MM.1S (cell line): ENCODE data around the gene PLCB4.

Experiments used
- DNase-seq: peaks from one replicate; pipeline ENCODE4 v3.0.0-alpha.2; 2015
- H2AFZ ChIP-seq: fragments of 300-600 bp; sonication (generic); 2 replicates; pipeline ENCODE4 v1.6.0; 2016; ENCODE audit warnings: antibody characterized with exemption, low read length
- H3F3A ChIP-seq: fragments of 300-600 bp; sonication (generic); 2 replicates; pipeline ENCODE4 v1.6.1; 2016; ENCODE audit warnings: mild to moderate bottlenecking, antibody characterized with exemption, low read length, moderate library complexity, mixed read lengths; ENCODE audit not compliant: insufficient read depth
- H3K27ac ChIP-seq: fragments of 300-600 bp; sonication (generic); 2 replicates; pipeline ENCODE4 v1.5.1; 2016; ENCODE audit warnings: mild to moderate bottlenecking, low read length
- H3K27me3 ChIP-seq: fragments of 300-600 bp; sonication (generic); replicated peaks from 2 replicates; pipeline ENCODE4 v1.6.0; 2016; ENCODE audit warnings: low read length; ENCODE audit not compliant: insufficient read depth
- H3K36me3 ChIP-seq: fragments of 300-600 bp; sonication (generic); replicated peaks from 2 replicates; pipeline ENCODE4 v1.6.1; 2016; ENCODE audit warnings: mild to moderate bottlenecking, low read length, mixed read lengths; ENCODE audit not compliant: insufficient read depth
- H3K4me1 ChIP-seq: fragments of 300-600 bp; sonication (generic); 2 replicates; pipeline ENCODE4 v1.6.1; 2016; ENCODE audit warnings: low read length, mixed read lengths
- H3K4me2 ChIP-seq: fragments of 300-600 bp; sonication (generic); 2 replicates; pipeline ENCODE4 v1.6.0; 2016; ENCODE audit warnings: low read depth, low read length
- H3K4me3 ChIP-seq: fragments of 300-600 bp; sonication (generic); 2 replicates; pipeline ENCODE4 v1.5.1; 2016; ENCODE audit warnings: low read length, mixed read lengths
- H3K79me2 ChIP-seq: fragments of 300-600 bp; sonication (generic); 2 replicates; pipeline ENCODE4 v1.6.1; 2016; ENCODE audit warnings: mixed run types, low read length, mixed read lengths
- H3K9ac ChIP-seq: fragments of 300-600 bp; sonication (generic); 2 replicates; pipeline ENCODE4 v1.6.1; 2016; ENCODE audit warnings: low read length, mixed read lengths
- H3K9me2 ChIP-seq: fragments of 300-600 bp; sonication (generic); replicated peaks from 2 replicates; pipeline ENCODE4 v1.6.1; 2016; ENCODE audit warnings: mild to moderate bottlenecking, low read length, mixed read lengths; ENCODE audit not compliant: insufficient read depth
- H3K9me3 ChIP-seq: fragments of 300-600 bp; sonication (generic); replicated peaks from 2 replicates; pipeline ENCODE4 v1.6.1; 2016; ENCODE audit warnings: mild to moderate bottlenecking, low read length, mixed read lengths; ENCODE audit not compliant: insufficient read depth
- H4K20me1 ChIP-seq: fragments of 300-600 bp; sonication (generic); 2 replicates; pipeline ENCODE4 v1.6.1; 2016; ENCODE audit warnings: mild to moderate bottlenecking, low read length, moderate library complexity, mixed read lengths; ENCODE audit not compliant: insufficient read depth
- EZH2 ChIP-seq: fragments of 300-600 bp; sonication (generic); optimal IDR thresholded peaks from 2 replicates; pipeline ENCODE3; 2017; ENCODE audit warnings: low read depth, mild to moderate bottlenecking, antibody characterized with exemption, low read length, mixed read lengths
- EZH2phosphoT487 ChIP-seq: fragments of 300-600 bp; sonication (generic); IDR thresholded peaks from 2 replicates; pipeline ENCODE4 v1.6.1; 2018; ENCODE audit warnings: antibody characterized with exemption, low read length
- TF ChIP-seq, protein P1 (sequence below): fragments of 300-600 bp; sonication (generic); IDR thresholded peaks from 2 replicates; pipeline ENCODE4 v1.5.1; 2016; ENCODE audit warnings: antibody characterized with exemption, low read length, mixed read lengths

PLCB4 gene

DNA sequence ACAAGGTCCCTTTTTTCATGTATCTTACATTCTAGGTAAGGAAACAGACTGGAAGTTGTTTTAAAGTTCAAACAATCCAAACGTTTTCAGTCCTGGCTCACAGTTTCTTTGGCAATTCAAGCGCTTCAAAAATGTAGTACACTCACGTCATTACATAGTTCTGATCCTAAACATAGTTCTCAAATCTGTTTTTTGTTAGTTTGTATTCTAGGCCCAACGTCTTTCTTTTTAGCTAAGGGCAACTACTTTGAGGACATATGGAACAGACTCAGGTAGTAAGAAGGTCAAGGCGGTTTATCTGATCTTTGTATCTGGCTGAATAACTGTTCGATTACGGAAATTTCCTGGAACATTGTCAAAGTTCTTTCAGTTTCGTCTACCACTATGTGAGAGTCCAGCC, 36.9 kb upstream of the PLCB4 start:
- Histone ChIP-seq H3F3A (no peaks in the 10 kb centered on the region), H4K20me1 (no peaks in the 10 kb centered on the region), H3K79me2 (no peaks in the 10 kb centered on the region), H2AFZ (no peak overlapping the region), H3K9me3 (no peaks in the 10 kb centered on the region), H3K4me1 (no peaks in the 10 kb centered on the region), H3K27me3 (no peaks in the 10 kb centered on the region), H3K4me2 (no peak overlapping the region), H3K9ac (no peak overlapping the region), H3K27ac (no peak overlapping the region), H3K4me3 (no peak overlapping the region), H3K36me3 (no peaks in the 10 kb centered on the region), H3K9me2 (no peaks in the 10 kb centered on the region)
- no peak for DNase-seq
- TF ChIP-seq, protein P1, sequence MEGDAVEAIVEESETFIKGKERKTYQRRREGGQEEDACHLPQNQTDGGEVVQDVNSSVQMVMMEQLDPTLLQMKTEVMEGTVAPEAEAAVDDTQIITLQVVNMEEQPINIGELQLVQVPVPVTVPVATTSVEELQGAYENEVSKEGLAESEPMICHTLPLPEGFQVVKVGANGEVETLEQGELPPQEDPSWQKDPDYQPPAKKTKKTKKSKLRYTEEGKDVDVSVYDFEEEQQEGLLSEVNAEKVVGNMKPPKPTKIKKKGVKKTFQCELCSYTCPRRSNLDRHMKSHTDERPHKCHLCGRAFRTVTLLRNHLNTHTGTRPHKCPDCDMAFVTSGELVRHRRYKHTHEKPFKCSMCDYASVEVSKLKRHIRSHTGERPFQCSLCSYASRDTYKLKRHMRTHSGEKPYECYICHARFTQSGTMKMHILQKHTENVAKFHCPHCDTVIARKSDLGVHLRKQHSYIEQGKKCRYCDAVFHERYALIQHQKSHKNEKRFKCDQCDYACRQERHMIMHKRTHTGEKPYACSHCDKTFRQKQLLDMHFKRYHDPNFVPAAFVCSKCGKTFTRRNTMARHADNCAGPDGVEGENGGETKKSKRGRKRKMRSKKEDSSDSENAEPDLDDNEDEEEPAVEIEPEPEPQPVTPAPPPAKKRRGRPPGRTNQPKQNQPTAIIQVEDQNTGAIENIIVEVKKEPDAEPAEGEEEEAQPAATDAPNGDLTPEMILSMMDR, result no peak
- TF ChIP-seq EZH2phosphoT487 (no peak), EZH2 (no peak)

DNA sequence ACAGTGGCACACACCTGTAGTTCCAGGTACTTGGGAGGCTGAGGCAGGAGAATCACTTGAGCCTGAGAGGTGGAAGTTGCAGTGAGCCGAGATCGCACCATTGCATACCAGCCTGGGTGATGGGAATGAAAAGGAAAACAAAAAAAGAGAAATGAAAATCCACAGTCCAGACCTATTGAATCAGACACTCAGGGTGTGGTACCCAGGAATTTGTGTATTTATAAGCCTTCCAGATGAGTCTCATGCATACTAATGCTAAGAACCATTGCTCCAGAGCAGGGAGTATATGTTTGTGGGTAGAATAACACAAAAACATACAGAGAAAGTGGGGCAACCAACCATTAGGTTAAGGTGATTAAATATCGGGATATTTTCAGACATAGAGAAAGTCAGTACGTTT, 36.1 kb upstream of the PLCB4 start:
- no peak for DNase-seq
- TF ChIP-seq EZH2 (no peak), EZH2phosphoT487 (no peak)
- TF ChIP-seq, protein P1, result no peak
- H3K4me2 ChIP-seq, result no peak overlapping the region

DNA sequence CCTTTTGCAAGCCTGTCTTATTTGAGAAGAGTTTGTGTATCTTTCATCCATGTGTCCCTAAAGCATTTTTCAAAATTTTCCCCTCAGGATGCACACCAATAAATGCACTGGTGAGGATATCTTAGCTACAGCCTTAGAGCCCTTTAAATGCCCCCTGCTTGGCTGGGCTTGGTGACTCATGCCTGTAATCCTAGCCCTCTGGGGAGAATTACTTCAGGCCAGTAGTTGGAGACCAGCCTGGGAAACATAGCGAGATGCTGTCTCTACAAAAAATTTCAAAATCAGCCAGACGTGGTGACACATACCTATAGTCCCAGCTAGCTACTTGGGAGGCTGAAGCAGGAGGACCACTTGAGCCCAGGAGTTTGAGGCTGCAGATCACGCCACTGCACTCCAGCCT, 33.8 kb upstream of the PLCB4 start:
- Histone ChIP-seq H3K9me2 (no peaks in the 10 kb centered on the region), H3K4me2 (no peak overlapping the region), H2AFZ (no peak overlapping the region), H3K36me3 (no peaks in the 10 kb centered on the region), H3K27me3 (no peaks in the 10 kb centered on the region), H4K20me1 (no peaks in the 10 kb centered on the region), H3K27ac (no peak overlapping the region), H3K4me1 (no peaks in the 10 kb centered on the region), H3K9ac (no peak overlapping the region), H3K9me3 (no peaks in the 10 kb centered on the region), H3F3A (no peaks in the 10 kb centered on the region), H3K4me3 (no peak overlapping the region), H3K79me2 (no peaks in the 10 kb centered on the region)
- TF ChIP-seq, protein P1, result no peak
- TF ChIP-seq EZH2, result no peak
- no peak for TF ChIP-seq EZH2phosphoT487
- DNase-seq, result no peak

More for the DNA sequence above, 36.1 kb upstream of the PLCB4 start:
- no peaks in the 10 kb centered on the region for H3K9me2 ChIP-seq
- no peaks in the 10 kb centered on the region for H3F3A ChIP-seq
- H3K4me3 ChIP-seq, result no peak overlapping the region
- H3K27ac ChIP-seq, result no peak overlapping the region
- no peaks in the 10 kb centered on the region for H3K27me3 ChIP-seq
- H3K36me3 ChIP-seq, result no peaks in the 10 kb centered on the region
- H4K20me1 ChIP-seq, result no peaks in the 10 kb centered on the region
- H3K9ac ChIP-seq, result no peak overlapping the region
- H3K4me1 ChIP-seq, result no peaks in the 10 kb centered on the region
- H3K9me3 ChIP-seq, result no peaks in the 10 kb centered on the region
- no peak overlapping the region for H2AFZ ChIP-seq
- H3K79me2 ChIP-seq, result no peaks in the 10 kb centered on the region
